DOHH2 (cell line): ENCODE measurements around the gene UNC5C.

ENCODE experiments used
- EZH2phosphoT487 ChIP-seq: fragments of 200-600 bp; sonication (generic); IDR thresholded peaks from 2 replicates; pipeline ENCODE4 v1.6.1; 2017; ENCODE audit warnings: borderline replicate concordance, mild to moderate bottlenecking, antibody characterized with exemption, low read length, moderate library complexity, mixed read lengths
- TF ChIP-seq, protein P1 (sequence below): fragments of 200-600 bp; sonication (generic); IDR thresholded peaks from one replicate; pipeline ENCODE4 v1.5.1; 2014; ENCODE audit warnings: antibody characterized with exemption, mild to moderate bottlenecking, low read depth, low read length; ENCODE audit not compliant: poor library complexity, severe bottlenecking

DNA sequence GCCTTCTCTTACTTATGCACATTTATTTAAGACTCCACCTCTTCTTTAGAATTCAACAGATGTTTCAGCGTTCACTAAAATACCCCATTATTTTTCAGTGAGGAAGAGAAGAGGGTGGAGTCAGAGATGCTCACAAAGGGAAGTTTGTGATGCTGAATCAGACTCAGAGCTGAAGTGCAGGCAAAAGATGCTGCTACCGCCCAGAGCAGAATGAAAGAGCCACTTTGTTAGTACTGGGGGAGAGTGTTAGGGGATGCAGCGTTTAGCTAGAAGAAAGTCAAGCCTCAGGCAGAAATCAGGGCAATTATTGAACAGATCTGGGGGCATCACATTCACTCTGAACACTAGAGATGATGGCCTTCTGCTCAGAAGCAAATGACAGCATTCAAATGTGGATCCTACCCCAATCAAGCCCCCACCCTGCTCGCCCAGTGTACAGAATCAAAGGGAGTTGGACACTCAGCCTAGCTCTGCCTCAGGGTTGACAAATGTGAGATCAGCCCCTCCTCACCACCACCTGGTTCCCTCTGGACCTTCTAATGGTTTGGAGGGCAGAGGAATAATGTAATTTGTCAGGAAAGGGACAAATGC is 138.3 kb downstream of the UNC5C start:
- TF ChIP-seq, protein P1, sequence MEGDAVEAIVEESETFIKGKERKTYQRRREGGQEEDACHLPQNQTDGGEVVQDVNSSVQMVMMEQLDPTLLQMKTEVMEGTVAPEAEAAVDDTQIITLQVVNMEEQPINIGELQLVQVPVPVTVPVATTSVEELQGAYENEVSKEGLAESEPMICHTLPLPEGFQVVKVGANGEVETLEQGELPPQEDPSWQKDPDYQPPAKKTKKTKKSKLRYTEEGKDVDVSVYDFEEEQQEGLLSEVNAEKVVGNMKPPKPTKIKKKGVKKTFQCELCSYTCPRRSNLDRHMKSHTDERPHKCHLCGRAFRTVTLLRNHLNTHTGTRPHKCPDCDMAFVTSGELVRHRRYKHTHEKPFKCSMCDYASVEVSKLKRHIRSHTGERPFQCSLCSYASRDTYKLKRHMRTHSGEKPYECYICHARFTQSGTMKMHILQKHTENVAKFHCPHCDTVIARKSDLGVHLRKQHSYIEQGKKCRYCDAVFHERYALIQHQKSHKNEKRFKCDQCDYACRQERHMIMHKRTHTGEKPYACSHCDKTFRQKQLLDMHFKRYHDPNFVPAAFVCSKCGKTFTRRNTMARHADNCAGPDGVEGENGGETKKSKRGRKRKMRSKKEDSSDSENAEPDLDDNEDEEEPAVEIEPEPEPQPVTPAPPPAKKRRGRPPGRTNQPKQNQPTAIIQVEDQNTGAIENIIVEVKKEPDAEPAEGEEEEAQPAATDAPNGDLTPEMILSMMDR = no peak
- TF ChIP-seq EZH2phosphoT487 = no peak
